Urinary bladder (tissue), 4 donors: ENCODE results near the gene FAM118A. TPM values are rescaled to one million over a fixed set of nuclear protein-coding genes. Genes with fewer than 3 reads are reported as not detected.

Experiments
- DNase-seq: peaks from one replicate; pipeline ENCODE4 v3.0.0-alpha.2; 2015; ENCODE audit errors: extremely low spot score
- H3K27ac ChIP-seq: one replicate; pipeline ENCODE4 v1.5.1; 2013; ENCODE audit warnings: low read depth, mild to moderate bottlenecking, moderate library complexity
- H3K36me3 ChIP-seq: one replicate; pipeline ENCODE4 v1.6.1; 2013; ENCODE audit warnings: mild to moderate bottlenecking, moderate library complexity; ENCODE audit not compliant: insufficient read depth
- H3K4me1 ChIP-seq: one replicate; pipeline ENCODE4 v1.6.1; 2013; ENCODE audit warnings: mild to moderate bottlenecking, moderate library complexity; ENCODE audit not compliant: insufficient read depth
- H3K4me3 ChIP-seq: one replicate; pipeline ENCODE4 v1.5.1; 2013; ENCODE audit warnings: low read depth, low read length
- WGBS: extraction: QIAGEN DNeasy Blood & Tissue Kit; methylation state at CpG from one replicate; pipeline ENCODE4 v1.1.7; 2013; 5-methylcytosine and 5-hydroxymethylcytosine counted together
- polyA plus RNA-seq: library from polyadenylated mRNA; stranded (reverse); fragments of 200-250 nt; gene quantifications from one replicate; pipeline ENCODE4 v1.2.3, GENCODE V29; 2013
- total RNA-seq: library from RNA; depleted of rRNA; stranded (reverse); fragments of >200 nt; gene quantifications from one replicate; pipeline ENCODE4 v1.2.3, GENCODE V29; 2014
- donor health status: healthy with polysubstance abuse.
- donor health status: healthy.

Gene FAM118A
- total and polyA plus RNA-seq, 2 donors: 14.9 to 20.1 TPM

DNA sequence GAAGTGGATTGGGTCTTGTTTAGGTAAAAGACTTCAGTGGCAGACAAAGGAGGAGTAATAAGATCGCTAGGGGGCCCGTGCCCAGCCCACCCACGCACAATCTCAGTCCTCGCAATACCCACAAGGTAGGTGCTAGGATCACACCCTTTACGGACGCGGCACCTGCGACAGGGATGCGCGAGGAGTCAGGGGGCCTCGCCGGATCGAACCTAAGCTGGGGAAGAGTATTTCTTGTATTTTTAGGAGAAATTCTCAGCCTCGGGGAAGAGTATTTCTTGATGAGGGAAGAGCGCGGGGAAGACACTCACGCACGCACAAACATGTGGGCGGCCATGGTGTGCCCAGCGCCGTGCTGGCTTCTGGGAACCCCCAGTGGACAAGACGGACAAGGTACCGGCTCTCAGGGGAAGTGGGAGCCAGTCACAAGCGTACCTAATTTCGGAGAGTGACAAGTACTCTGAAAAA is 745 bp upstream of the FAM118A start:
- no peak for DNase-seq
- no peaks in the 10 kb centered on the region for H3K36me3 ChIP-seq
- H3K4me3 ChIP-seq: peak overlapping the region; percentile 3
- WGBS: 48% methylated on average over 25 of the region's 25 CpGs
- no peaks in the 10 kb centered on the region for H3K4me1 ChIP-seq
- peak overlapping the region; percentile 72 for H3K27ac ChIP-seq

- Histone ChIP-seq H3K27ac (peak overlapping the region; percentile 3), H3K4me3 (peak overlapping the region; percentile 79), H3K36me3 (no peaks in the 10 kb centered on the region), H3K4me1 (no peaks in the 10 kb centered on the region)
- WGBS: 5% methylated on average over 33 of the region's 33 CpGs
- DNase-seq: no peak
Measured at GRCh38 chr22:45310331-45310976, 720 bp downstream of the FAM118A start.

DNA sequence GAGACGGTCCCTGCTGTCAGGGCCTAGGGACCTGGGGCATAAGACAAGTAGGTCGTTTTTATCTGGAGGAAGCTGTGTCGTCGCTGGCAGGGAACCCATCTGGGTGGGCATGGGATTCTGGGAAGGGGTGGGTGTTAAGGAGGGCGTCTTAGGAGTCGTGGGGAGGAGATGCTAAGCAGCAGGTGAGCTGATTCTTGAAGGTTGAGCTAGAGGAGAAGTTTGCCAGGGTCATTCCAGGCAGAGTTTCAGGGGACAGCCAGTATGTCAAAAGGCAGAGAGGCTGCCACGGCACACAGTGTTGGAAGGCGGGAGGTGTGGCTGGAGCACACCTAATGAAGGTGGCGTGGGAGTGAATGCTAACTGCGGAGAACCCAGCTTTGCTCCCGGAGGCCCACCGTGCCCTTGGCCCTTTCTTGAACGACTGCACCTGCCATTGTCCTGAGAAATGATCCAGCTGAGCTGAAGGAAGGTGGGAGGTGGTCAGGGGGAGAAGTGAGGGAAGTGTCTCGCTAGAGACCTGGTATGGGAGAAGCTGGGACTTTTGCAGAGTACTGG is 1.3 kb downstream of the FAM118A start:
- Histone ChIP-seq H3K4me3 (peak overlapping the region; percentile 79), H3K4me1 (no peaks in the 10 kb centered on the region), H3K36me3 (no peaks in the 10 kb centered on the region), H3K27ac (no peak overlapping the region)
- 47% methylated on average over 14 of the region's 14 CpGs for WGBS
- no peak for DNase-seq

GRCh38 chr22:45312415-45312814 is 2.7 kb downstream of the FAM118A start:
- no peak for DNase-seq
- H3K36me3 ChIP-seq: no peaks in the 10 kb centered on the region
- H3K4me1 ChIP-seq: no peaks in the 10 kb centered on the region
- no peak overlapping the region for H3K4me3 ChIP-seq
- no peak overlapping the region for H3K27ac ChIP-seq
- 87% methylated on average over 8 of the region's 8 CpGs for WGBS

DNA sequence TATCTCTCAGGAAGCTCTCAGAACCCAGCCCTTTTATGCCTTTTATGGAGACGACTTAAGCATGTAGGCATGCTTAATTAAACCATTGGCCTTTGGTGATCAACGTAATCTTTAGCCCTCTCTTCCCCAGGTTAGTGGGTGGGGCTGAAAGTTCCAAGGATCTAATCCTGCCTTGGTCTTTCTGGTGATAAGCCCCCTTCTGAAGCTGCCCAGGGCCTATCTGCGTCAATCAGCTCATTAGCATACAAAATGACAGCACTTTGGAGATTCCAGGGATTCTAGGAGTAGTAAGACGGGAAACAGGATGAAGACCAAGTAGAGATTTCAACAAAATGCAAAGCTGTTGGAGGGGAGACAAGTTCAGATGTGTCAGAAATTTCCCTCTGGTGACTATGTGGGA is 3.1 kb downstream of the FAM118A start:
- H3K4me1 ChIP-seq: no peaks in the 10 kb centered on the region
- no peak overlapping the region for H3K4me3 ChIP-seq
- 67% methylated on average over 4 of the region's 4 CpGs for WGBS
- no peak overlapping the region for H3K27ac ChIP-seq
- DNase-seq: no peak
- no peaks in the 10 kb centered on the region for H3K36me3 ChIP-seq

DNA sequence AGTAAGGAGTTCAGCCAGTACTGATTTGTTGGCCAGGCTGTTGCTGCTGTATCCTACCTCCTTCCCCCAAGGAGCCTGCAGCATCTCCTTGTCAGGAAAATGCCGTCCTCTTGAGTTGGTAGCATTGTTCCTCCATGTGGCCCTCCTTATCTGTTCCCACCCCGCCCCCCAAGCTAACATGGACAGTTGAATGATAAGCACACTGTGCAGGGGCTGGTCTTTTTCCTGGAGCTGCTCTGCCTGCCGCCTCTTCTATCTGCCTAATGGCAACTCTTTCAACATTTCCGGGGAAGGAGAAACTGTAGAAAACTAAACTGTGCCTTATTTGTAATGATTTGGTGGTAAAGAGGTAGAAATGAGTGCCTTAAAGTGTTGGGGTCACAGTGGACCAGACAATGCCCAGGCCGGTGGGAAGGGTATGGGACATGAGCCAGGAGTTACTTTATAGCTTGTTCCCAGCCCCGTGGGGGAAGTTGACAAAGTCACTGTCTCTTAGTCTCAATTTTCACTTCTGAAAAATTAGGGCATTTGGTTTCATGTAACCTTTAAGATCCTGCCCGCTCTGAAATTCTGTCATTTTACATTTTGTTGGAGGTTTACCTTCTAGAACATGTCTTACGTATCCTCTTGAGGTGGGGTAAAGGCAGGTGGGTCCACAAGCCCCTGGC is 4.5 kb downstream of the FAM118A start:
- H3K4me1 ChIP-seq: peaks cover 1% of the 10 kb centered on the region
- WGBS: 67% methylated on average over 8 of the region's 8 CpGs
- no peak overlapping the region for H3K27ac ChIP-seq
- DNase-seq: no peak
- no peak overlapping the region for H3K4me3 ChIP-seq
- no peaks in the 10 kb centered on the region for H3K36me3 ChIP-seq

GRCh38 chr22:45314786-45315185 is 5.1 kb downstream of the FAM118A start:
- Histone ChIP-seq H3K27ac (no peak overlapping the region), H3K4me3 (no peak overlapping the region), H3K36me3 (no peaks in the 10 kb centered on the region), H3K4me1 (peaks cover 2% of the 10 kb centered on the region)
- DNase-seq: no peak
- WGBS: 98% methylated on average over 6 of the region's 6 CpGs

DNA sequence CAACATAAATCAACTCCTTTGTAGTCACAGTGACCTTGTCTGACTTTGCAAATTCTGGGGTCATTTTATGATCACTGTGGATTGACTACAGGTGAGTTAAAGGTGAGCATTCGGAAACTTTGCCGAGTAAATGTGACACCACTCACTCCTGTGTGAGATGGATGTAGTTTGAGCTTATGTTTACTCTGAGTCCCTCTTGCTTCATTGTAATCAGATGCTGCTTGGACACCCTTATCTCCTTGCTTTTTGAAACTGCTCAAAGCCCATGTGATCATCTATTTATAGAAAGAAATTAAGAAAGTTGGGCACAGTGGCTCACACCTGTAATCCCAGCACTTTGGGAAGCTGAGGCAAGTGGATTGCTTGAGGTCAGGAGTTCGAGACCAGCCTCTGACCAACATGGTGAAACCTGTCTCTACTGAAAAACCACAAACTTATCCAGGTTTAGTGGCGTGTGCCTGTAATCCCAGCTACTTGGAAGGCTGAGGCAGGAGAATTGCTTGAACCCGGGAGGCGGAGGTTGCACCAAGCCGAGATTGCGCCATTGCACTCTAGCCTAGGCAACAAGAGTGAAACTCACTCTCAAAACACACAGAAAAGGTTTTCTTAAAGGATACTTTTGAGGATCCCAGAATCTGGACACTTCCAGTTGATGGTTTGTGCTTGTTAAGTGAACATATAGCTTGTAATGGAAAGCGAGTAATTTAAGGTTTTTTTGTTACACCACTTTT is 7.2 kb downstream of the FAM118A start:
- Histone ChIP-seq H3K4me3 (no peak overlapping the region), H3K4me1 (peaks cover 4% of the 10 kb centered on the region), H3K36me3 (no peaks in the 10 kb centered on the region), H3K27ac (no peak overlapping the region)
- WGBS: 92% methylated on average over 9 of the region's 9 CpGs
- DNase-seq: no peak

DNA sequence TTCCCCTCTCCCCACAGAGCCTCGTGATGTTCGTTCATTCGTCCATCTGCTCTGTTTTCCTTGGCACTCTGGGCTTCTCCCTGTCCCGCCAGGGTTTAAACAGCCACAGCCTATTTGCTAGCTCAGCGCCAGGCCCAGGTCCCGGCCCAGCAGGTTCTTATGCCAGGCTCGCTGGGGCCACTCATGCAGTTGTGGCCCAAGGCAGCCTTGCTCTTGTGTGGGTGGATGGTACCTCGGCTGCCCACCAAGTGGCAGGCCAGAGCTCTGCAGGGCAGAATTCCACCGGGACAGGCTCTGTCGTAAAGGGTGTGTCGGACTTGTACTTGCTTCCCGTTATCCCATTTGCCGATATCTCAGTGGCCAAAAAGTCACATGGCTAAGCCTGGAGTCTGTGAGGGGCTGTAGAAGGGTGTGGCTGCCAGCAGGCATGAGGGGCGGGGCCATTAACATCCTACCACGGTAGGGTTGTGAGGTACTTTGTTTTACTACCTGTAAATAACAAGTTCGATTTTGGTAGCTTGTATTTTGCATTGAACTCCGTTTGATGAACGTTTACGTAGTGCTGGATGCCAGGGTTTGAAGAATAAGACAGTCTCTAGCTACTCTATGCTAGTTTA is 7.9 kb downstream of the FAM118A start:
- DNase-seq: no peak
- WGBS: 38% methylated on average over 19 of the region's 19 CpGs
- H3K4me3 ChIP-seq: no peak overlapping the region
- peak overlapping the region; percentile 80 for H3K27ac ChIP-seq
- peaks cover 4% of the 10 kb centered on the region for H3K4me1 ChIP-seq
- no peaks in the 10 kb centered on the region for H3K36me3 ChIP-seq

DNA sequence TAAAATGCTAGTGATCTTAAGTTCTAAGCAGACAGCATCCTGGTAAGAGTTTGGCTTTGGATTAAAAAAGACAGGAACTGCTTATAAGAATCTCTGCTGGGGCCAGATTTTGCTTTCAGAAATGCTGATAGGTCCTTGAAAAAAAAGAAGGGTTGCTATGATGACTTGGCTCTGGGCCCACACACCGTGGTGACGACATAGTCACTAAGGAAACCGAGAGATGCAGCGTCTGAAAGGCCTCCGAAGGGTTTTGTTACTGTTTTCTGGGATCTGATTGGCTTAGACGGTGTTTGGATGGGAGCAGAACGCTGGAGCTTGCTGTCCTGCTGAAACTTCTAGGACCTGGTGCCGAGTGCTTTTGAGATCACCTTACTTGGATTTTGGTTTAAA is 8.4 kb downstream of the FAM118A start:
- H3K4me1 ChIP-seq: peaks cover 4% of the 10 kb centered on the region
- DNase-seq: peak; percentile 78
- 3% methylated on average over 8 of the region's 8 CpGs for WGBS
- no peaks in the 10 kb centered on the region for H3K36me3 ChIP-seq
- peak overlapping the region; percentile 80 for H3K27ac ChIP-seq
- H3K4me3 ChIP-seq: no peak overlapping the region

- WGBS: 35% methylated on average over 12 of the region's 12 CpGs
- Histone ChIP-seq H3K4me3 (no peak overlapping the region), H3K4me1 (peaks cover 4% of the 10 kb centered on the region), H3K36me3 (peaks cover 2% of the 10 kb centered on the region), H3K27ac (peak overlapping the region; percentile 79)
- DNase-seq: no peak
Measured at GRCh38 chr22:45318558-45319323, 9.0 kb downstream of the FAM118A start.

GRCh38 chr22:45319324-45319685 is 9.6 kb downstream of the FAM118A start:
- WGBS: 26% methylated on average over 5 of the region's 5 CpGs
- Histone ChIP-seq H3K27ac (peak overlapping the region; percentile 65), H3K36me3 (peaks cover 4% of the 10 kb centered on the region), H3K4me3 (no peak overlapping the region), H3K4me1 (peaks cover 4% of the 10 kb centered on the region)
- no peak for DNase-seq
